Fibroblast of upper back skin (primary cell): ENCODE results near the gene LCN2.

Experiments
- DNase-seq: peaks from one replicate; pipeline ENCODE4 v3.0.0-alpha.2; 2013

The LCN2 gene

GRCh38 chr9:128115187-128116103, 33.8 kb upstream of the LCN2 start:
- no peak for DNase-seq

- DNase-seq, result no peak
Observed at GRCh38 chr9:128116104-128117083, 32.9 kb upstream of the LCN2 start.

- DNase-seq, result peak; percentile 84
Observed at GRCh38 chr9:128117613-128118471, 31.4 kb upstream of the LCN2 start.

GRCh38 chr9:128118472-128118857, 30.8 kb upstream of the LCN2 start:
- no peak for DNase-seq

GRCh38 chr9:128118971-128119665, 30.1 kb upstream of the LCN2 start:
- no peak for DNase-seq

- no peak for DNase-seq
Observed at GRCh38 chr9:128120061-128120740, 29.1 kb upstream of the LCN2 start.

- no peak for DNase-seq
Observed at GRCh38 chr9:128120741-128121465, 28.4 kb upstream of the LCN2 start.

GRCh38 chr9:128121466-128121810, 27.8 kb upstream of the LCN2 start:
- no peak for DNase-seq

- DNase-seq, result no peak
Observed at GRCh38 chr9:128121924-128122808, 27.1 kb upstream of the LCN2 start.

GRCh38 chr9:128122809-128123175, 26.5 kb upstream of the LCN2 start:
- DNase-seq, result no peak

- no peak for DNase-seq
Observed at GRCh38 chr9:128123451-128124080, 25.7 kb upstream of the LCN2 start.

GRCh38 chr9:128124451-128124850, 24.8 kb upstream of the LCN2 start:
- DNase-seq, result no peak

- peak; percentile 51 for DNase-seq
Observed at GRCh38 chr9:128124873-128125579, 24.2 kb upstream of the LCN2 start.

- no peak for DNase-seq
Observed at GRCh38 chr9:128125580-128126354, 23.5 kb upstream of the LCN2 start.

GRCh38 chr9:128127568-128127989, 21.7 kb upstream of the LCN2 start, which contains the start of gene PTGES2:
Gene PTGES2 (minus strand): TSS chr9:128127729. CDS start chr9:128127717, 12 bp downstream.
- peak; percentile 83 for DNase-seq

- DNase-seq, result peak; percentile 91
Observed at GRCh38 chr9:128127990-128128835, 21.0 kb upstream of the LCN2 start.
